Measurements from ENCODE around the gene PRPF38A. TPM values are rescaled to one million over a fixed set of nuclear protein-coding genes. Genes with fewer than 3 reads are reported as not detected.
A peak's percentile ranks its signal among the peaks of the same experiment; 100 is the strongest.

PRPF38A gene
- total RNA-seq, 2 donors from 2014 or later: 72.7 to 74.3 TPM

DNA sequence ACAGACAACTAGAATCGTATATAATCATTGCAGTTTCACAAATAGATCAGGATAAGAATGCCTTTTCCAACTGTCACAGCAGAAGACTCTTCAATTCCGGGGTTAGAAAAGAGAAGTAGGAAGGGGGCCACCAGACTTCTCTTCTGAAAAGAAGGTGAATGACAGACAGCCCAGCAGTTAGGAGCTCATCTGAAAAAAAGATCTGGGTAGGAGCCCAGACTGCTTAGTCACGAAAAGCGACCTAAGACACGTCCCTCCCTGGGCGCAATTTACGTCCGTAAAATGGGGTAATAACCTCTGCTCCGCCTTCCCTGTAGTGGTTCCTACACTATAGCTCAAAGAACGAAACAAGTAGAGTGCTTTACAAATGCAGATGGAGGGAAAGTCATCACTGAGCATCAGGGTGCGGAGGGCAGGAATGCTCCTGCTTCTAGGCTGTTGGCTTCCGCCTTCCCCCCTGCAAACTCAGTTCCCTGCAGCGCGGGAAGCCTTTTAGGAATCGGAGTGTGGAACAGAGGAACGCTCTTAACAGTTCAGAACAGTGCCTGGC is 761 bp upstream of the PRPF38A start:
- H3K4me3 Mint-ChIP-seq: peak overlapping the region; percentile 96
- H3K4me1 ChIP-seq (ENCODE audit: control insufficient read depth, insufficient read depth, low read length): no peaks in the 10 kb centered on the region
- H3K27ac ChIP-seq (ENCODE audit: low read depth, low read length): peak overlapping the region; percentile 93
- H3K4me1 Mint-ChIP-seq: peaks cover 16% of the 10 kb centered on the region
- H3K36me3 Mint-ChIP-seq (ENCODE audit: low read depth): peaks cover 49% of the 10 kb centered on the region
- no peaks in the 10 kb centered on the region for H3K27me3 Mint-ChIP-seq (ENCODE audit: insufficient read depth)
- H3K4me3 ChIP-seq (ENCODE audit: low read length): peak overlapping the region; percentile 97
- peaks cover 43% of the 10 kb centered on the region for H3K36me3 ChIP-seq (ENCODE audit: control insufficient read depth, insufficient read depth, low read length)
- H3K27me3 ChIP-seq (ENCODE audit: control insufficient read depth, insufficient read depth, low read length, poor library complexity, severe bottlenecking): no peaks in the 10 kb centered on the region
- WGBS, 2 experiments (ENCODE audit: insufficient coverage in 1 of 2, insufficient read length in 1 of 2): 0 to 6% methylated on average over 7 to 16 of the region's 16 CpGs
- no peaks in the 10 kb centered on the region for H3K9me3 ChIP-seq (ENCODE audit: control insufficient read depth, low read length)
- H3K9me3 Mint-ChIP-seq: no peaks in the 10 kb centered on the region
- H3K9ac ChIP-seq (ENCODE audit: extremely low read depth, low read length, poor library complexity, severe bottlenecking): peak overlapping the region; percentile 97
- peak overlapping the region; percentile 99 for H3K27ac Mint-ChIP-seq
- TF ChIP-seq, protein P1, sequence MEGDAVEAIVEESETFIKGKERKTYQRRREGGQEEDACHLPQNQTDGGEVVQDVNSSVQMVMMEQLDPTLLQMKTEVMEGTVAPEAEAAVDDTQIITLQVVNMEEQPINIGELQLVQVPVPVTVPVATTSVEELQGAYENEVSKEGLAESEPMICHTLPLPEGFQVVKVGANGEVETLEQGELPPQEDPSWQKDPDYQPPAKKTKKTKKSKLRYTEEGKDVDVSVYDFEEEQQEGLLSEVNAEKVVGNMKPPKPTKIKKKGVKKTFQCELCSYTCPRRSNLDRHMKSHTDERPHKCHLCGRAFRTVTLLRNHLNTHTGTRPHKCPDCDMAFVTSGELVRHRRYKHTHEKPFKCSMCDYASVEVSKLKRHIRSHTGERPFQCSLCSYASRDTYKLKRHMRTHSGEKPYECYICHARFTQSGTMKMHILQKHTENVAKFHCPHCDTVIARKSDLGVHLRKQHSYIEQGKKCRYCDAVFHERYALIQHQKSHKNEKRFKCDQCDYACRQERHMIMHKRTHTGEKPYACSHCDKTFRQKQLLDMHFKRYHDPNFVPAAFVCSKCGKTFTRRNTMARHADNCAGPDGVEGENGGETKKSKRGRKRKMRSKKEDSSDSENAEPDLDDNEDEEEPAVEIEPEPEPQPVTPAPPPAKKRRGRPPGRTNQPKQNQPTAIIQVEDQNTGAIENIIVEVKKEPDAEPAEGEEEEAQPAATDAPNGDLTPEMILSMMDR (conservative IDR thresholded peaks at IDR 0.05): no peak
- DNase-seq: peak; percentile 84

DNA sequence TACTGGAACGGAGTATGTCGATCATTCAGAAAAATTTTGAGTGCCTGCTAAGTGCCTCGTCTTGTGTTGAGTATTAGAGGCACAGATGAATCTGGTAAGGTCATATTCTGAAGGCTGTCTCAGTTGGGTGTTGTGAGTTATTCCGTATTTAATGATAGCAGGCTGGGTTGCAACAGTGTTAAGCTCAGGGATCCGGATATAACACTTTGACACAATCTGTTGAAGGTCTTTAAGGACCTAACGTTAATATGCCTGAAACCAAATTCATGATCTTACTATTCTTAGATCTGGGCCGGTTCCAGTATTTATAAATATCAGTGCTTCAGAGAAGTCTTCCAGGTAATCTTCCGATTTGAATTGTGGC is 555 bp downstream of the PRPF38A start:
- TF ChIP-seq, protein P1 (conservative IDR thresholded peaks at IDR 0.05): peak; percentile 3

DNA sequence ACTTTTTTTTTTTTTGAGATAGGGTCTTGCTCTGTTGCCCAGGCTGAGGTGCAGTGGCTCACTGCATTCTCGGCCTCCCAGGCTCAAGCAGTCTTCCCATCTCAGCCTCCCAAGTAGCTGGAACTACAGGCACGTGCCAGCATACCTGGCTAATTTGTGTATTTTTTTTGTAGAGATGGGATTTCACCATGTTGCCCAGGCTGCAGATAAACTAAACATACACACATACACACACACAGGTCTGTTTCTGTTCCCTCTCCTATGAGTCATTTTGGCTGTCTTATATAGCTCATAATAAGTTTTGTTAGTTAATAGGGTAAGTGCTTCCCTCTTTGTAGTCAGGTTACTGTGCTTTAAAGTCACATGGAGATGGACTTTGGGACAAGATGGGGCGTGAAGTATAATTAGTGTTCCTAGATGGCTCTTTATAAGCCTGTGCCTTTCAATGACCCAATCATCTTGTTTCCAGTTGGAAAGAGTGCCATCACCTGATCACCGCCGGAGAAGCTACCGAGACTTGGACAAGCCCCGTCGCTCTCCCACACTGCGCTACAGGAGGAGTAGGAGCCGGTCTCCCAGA is 9.1 kb downstream of the PRPF38A start:
- Mint-ChIP-seq H3K9me3 (no peaks in the 10 kb centered on the region), H3K4me1 (no peaks in the 10 kb centered on the region), H3K27me3 (ENCODE audit: insufficient read depth) (no peaks in the 10 kb centered on the region), H3K4me3 (no peak overlapping the region), H3K27ac (peak overlapping the region; percentile 87), H3K36me3 (ENCODE audit: low read depth) (peaks cover 79% of the 10 kb centered on the region)
- Histone ChIP-seq H3K4me1 (ENCODE audit: control insufficient read depth, insufficient read depth, low read length) (no peaks in the 10 kb centered on the region), H3K36me3 (ENCODE audit: control insufficient read depth, insufficient read depth, low read length) (peaks cover 93% of the 10 kb centered on the region), H3K9ac (ENCODE audit: extremely low read depth, low read length, poor library complexity, severe bottlenecking) (no peak overlapping the region), H3K9me3 (ENCODE audit: control insufficient read depth, low read length) (no peaks in the 10 kb centered on the region), H3K4me3 (ENCODE audit: low read length) (no peak overlapping the region), H3K27me3 (ENCODE audit: control insufficient read depth, insufficient read depth, low read length, poor library complexity, severe bottlenecking) (no peaks in the 10 kb centered on the region), H3K27ac (ENCODE audit: low read depth, low read length) (no peak overlapping the region)
- 93 to 94% methylated on average over 7 to 10 of the region's 10 CpGs for WGBS, 2 experiments (ENCODE audit: insufficient coverage in 1 of 2, insufficient read length in 1 of 2)
- TF ChIP-seq, protein P1 (conservative IDR thresholded peaks at IDR 0.05): no peak
- DNase-seq: no peak

More for the DNA sequence above, 555 bp downstream of the PRPF38A start:
- Histone ChIP-seq H3K9me3 (ENCODE audit: control insufficient read depth, low read length) (no peaks in the 10 kb centered on the region), H3K27me3 (ENCODE audit: control insufficient read depth, insufficient read depth, low read length, poor library complexity, severe bottlenecking) (no peaks in the 10 kb centered on the region), H3K36me3 (ENCODE audit: control insufficient read depth, insufficient read depth, low read length) (peaks cover 51% of the 10 kb centered on the region), H3K4me3 (ENCODE audit: low read length) (peak overlapping the region; percentile 97), H3K4me1 (ENCODE audit: control insufficient read depth, insufficient read depth, low read length) (no peaks in the 10 kb centered on the region), H3K9ac (ENCODE audit: extremely low read depth, low read length, poor library complexity, severe bottlenecking) (peak overlapping the region; percentile 97), H3K27ac (ENCODE audit: low read depth, low read length) (peak overlapping the region; percentile 85)
- Mint-ChIP-seq H3K9me3 (no peaks in the 10 kb centered on the region), H3K27me3 (ENCODE audit: insufficient read depth) (no peaks in the 10 kb centered on the region), H3K36me3 (ENCODE audit: low read depth) (peaks cover 48% of the 10 kb centered on the region), H3K4me3 (peak overlapping the region; percentile 96), H3K4me1 (peaks cover 16% of the 10 kb centered on the region), H3K27ac (peak overlapping the region; percentile 99)
- WGBS, 2 experiments (ENCODE audit: insufficient coverage in 1 of 2, insufficient read length in 1 of 2): 5 to 7% methylated on average over 7 to 8 of the region's 8 CpGs
- no peak for DNase-seq
